Hematopoietic multipotent progenitor cell treated with erythropoietin and hydrocortisone succinate and interleukin-3 and kit ligand, for 15 days (in vitro differentiated cells): ENCODE data around the gene KCND3.

Experiments used
- DNase-seq: peaks from one replicate; pipeline ENCODE4 v3.0.0-alpha.2; 2015; ENCODE audit warnings: low spot score

The KCND3 gene

DNA sequence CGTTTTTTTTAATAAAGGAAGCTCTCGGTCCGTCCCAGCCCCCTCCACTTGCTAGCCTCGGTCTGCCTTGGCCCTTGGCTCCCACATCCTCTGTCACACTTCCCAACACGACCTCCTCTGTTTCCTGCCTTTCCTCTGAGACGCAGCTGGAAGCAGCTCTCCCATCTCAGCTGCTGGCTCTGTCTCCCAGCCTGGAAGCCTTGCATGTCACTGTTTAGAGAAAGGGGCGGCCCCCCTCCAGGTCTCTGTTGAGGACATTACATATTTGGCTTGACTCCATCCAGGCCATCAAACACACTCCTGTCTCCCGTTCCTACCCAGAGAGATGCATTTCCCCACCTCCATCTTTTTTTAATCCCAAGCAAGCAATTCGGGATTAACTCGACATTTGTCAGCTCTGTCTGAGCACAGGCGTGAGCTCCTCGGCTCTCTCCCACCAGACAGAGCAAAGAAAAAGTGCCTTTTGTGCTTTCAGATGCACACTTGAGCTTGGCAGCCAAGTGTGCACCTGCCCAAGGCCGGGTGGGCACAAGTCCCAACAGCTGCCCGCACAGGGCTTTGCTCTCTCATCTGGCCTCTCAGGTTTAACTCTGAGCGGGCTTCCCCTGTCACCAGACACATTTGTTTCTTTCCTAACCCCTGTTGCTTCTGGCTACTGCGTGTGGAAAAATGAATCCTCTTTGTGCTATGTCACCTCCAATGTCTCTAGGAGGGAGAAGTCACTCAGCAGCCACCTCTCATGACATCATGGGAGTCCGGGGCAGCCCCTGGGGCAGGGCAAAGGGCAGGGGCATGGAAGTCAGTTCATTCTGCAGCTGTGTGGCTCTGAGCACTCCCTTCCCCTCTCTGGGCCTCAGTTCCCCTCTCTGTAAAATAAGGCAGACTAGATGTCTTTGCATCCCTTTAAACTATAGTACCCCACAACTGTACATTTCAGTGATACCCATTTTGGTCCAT lies 108.3 kb downstream of the KCND3 start:
- DNase-seq = no peak

DNA sequence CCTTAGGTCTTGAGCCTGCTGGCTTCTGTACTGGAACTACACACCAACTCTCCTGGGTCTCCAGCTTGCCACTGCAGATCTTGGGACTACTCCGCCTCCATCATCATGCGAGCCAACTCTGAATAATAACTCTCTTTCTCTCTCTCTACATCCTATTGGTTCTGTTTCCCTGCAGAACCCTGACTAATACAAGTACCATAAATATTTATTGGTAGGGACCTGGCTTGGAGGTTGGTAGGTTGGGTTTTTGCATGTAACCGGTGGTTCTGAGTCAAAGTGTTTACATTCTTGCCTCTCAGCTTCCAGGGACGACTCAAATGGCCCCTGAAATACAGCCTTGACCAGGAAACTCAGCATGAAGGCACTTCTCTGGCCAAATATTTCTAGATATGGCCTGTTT lies 110.4 kb downstream of the KCND3 start:
- no peak for DNase-seq

DNA sequence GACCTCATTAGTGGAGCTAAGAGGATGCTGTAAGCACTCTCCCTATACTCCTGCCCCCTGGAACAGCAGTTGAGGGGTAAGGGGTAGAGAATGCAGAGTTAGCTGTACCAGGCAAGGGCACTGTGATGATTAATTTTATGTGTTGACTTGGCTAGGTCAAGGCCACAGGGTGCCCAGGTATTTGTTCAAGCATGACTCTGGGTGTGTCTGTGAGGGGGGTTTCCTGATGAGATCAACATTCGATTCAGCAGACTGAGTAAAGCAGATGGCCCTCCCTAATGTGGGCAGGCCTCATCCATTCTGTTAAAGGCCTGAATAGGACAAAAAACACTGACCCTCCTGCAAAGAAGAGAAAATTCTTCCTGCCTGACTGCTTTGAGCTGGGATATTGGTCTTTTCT lies 110.8 kb downstream of the KCND3 start:
- no peak for DNase-seq

DNA sequence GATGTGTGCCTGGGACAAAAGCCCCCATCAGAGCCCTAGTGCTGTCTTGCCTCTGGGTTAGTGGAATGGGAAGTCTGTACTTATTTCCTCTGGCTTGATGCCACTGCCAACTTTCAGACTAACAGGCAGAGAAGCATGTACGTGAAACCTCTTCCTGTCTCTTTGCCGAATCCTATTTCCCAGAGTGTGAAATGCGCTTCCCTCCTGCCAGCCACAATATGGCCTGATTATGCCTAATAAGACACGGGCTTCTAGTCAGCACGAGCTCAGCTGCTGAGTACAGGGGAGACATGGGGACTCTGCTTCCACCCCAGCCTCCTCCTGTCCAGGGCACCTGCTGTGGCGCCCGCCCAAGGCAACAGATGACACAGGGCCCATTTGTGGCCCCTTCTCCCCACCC lies 111.4 kb downstream of the KCND3 start:
- no peak for DNase-seq

DNA sequence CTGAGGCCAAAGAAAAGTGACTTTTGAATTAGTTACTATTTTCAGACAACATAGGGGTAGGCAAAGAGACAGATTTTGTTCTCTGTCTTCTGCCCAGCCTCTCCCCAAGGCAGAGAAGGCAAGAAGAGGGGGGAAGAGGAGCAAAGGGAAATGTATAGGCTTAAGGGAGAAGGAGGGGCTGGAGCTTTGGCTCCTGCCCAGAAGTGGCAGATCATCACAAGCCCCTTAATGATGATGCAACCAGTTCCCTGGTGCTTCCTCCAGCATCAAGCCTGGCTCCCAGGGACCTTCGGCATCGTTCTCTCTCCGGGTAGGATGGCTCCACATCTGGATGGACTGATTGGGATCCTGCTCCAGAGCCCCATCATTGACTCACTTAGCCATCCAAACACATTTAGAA lies 112.8 kb downstream of the KCND3 start:
- no peak for DNase-seq

DNA sequence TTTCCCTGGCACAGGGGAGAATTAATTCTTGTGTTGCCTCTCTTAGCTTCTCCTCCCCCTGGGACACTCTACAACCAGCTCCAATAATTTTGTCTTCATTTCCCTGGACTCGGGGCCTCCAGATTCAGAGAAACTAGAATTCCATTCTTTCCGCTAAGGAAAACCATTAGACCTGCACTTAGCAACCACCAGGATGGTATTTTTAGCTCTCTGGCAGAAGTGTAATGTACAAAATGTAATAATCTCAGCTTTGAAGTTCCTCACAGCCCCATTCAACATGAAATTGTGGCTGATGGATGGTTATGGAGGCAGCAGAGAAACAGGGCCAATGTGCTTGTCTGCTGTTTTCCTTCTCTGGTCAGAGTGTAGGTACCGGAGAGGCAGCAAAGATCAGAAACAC lies 113.8 kb downstream of the KCND3 start:
- DNase-seq = no peak

DNA sequence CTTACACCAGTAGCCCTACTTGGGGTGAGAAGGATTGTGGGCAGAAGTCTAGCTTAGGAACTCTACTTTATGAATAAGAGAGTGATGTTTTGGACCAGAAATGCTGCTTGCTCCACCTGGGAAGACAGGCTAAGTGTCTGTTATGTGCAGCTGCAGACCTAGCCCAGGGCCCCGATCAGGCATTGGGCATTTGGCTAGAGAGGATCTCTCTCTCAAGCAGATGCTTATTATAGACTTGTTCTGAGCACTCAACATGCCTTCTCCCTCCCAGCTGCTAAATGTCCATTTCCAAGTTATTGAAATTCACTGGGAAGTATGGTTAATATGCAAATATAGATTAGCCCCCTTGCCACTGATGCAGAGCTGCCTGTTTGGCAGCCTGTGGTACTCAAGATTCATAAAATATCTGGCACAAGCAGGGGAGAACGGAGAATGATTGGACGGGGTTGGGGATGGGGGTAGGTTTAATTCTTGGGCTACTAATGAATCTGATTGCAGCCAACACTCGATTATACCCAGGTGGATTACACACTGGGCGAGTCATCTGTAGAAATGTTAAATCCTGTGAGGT lies 115.9 kb downstream of the KCND3 start:
- no peak for DNase-seq

DNA sequence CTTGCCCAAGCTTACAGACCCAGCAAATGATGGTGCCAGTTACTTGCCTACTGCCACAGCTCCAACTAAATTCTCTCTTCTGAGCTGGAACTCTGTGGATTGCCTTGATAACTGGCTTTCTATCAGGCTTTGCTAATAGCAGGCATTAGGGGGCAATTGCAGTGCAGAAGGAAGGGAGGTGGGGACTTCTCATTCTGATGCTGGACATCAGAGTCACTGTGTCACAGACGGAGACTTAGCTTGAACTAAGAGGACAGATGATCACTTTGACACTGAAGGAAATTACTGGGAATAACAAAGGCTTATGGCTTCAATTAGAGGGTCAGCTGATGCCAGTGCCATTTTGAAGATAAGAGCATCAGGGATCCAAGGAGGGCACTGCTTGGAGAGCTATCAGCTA lies 119.3 kb downstream of the KCND3 start:
- no peak for DNase-seq

DNA sequence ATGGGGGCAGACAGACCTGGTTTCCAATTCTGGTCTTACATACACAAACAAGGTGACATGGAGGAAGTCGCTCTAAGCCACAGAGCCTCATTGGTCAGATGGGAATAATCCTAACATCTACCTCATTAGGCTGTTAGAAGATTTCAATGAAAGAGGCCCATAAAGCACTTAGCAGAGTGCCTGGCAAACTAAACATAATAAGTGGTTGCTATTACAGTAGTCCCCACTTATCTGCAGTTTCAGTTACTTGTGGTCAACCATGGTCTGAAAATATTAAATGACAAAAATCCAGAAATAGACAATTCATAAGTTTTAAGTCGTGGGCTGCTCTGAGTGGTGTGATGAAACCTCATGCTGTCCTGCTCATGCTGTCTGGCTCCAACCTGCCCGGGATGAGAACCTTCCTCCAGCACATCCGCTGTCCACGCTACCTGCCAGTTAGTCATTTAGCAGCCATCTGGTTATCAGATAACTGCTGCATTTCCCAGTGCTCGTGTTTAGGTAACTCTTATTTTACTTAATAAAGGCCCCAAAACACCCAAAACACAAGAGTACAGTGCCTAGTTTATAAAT lies 121.5 kb downstream of the KCND3 start:
- no peak for DNase-seq

DNA sequence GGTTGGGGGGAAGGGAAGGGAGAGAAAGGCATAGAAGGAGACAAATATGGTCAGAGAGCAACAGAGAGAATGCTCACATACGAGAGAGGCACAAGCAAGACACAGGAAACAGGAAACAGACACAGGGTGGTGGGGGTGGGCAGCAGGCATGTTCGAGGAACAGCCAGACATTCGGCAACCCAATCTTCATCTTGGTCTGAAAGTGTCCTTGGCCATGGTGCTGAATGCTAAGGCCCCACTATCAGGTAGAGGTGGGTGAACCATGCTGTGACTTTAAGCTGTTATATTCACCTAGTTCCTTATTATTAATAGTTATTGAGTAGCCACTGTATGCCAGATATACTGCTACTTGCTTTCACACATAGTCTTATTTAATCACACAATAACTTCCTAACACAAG lies 124.6 kb downstream of the KCND3 start:
- no peak for DNase-seq

DNA sequence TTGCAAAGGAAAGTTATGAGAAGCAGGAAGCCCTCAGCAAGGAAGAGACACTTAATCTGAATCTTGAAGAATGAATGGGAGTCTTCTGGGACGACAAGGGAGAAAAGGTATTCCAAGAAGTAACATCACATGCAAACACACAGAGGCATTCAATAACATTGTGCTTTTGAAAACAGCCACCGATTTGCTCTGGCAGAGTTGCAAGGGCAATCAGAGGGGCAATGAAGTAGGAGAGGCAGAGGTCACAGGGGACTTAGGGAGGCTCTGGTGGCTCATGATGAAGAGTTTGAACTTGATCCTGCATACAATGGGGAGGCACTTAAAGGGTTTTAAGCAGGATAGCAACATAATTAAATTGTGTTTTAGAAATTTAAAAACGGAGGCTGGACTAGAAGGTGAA lies 126.1 kb downstream of the KCND3 start:
- no peak for DNase-seq

DNA sequence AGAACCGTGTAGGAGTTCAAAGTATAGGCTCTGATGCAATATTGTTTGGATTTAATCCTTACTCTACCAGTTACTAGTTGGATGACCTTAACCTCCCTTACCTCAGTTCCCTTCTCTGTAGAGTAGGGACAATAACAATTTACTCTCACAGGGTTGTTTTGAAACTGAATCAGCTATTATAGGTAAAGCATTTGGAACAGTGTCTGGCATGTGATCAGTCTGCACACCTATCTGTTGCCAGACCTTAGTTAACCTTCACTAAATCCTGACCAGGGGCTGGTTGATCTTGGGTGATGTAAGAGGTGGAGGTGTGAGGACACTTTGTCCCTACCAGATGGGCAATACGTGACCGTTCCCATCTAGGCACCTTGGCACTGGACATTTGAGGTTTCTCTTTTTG lies 126.9 kb downstream of the KCND3 start:
- no peak for DNase-seq

DNA sequence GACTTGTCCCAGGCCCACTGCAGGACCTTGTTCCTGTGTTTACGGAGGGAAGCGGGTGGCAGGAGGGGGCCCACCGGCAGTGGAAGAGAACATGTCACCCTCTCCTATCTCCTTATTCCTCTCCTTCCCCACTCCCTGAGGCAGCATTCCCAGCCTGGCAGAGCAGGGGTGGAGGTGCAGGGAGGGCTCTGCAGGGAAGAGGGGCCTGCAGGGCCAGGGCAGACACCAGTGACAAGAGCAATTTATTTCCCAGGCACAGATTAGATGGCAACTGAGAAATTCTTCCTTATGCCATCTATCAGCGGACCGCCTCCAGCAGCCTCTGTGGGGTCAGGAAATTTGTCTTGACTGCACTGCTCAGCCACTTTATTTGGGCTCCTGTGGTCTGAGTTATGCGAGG lies 127.9 kb downstream of the KCND3 start:
- no peak for DNase-seq

DNA sequence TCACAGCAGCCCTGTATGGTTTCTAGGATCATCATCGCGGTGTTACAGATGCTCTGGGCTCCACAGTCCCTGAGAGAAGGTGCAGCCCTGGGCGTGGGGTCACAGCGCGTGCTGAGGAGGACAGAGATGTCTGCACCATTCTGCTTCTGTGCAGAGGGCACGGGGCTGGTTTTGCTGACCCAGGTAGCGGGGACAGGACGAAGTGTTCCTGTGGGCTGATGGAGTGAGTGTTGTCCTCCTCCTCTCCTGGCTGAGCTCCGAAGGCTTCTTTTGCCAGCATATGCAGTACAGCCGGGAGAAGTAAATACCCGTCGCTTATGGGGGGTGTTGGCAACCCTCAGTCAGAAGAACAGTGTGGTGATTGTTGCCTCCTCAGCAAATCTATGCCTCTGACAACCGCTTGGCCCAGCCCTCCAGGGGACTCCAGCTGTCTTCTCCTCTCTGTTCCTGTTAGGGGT lies 132.2 kb downstream of the KCND3 start:
- DNase-seq = no peak

DNA sequence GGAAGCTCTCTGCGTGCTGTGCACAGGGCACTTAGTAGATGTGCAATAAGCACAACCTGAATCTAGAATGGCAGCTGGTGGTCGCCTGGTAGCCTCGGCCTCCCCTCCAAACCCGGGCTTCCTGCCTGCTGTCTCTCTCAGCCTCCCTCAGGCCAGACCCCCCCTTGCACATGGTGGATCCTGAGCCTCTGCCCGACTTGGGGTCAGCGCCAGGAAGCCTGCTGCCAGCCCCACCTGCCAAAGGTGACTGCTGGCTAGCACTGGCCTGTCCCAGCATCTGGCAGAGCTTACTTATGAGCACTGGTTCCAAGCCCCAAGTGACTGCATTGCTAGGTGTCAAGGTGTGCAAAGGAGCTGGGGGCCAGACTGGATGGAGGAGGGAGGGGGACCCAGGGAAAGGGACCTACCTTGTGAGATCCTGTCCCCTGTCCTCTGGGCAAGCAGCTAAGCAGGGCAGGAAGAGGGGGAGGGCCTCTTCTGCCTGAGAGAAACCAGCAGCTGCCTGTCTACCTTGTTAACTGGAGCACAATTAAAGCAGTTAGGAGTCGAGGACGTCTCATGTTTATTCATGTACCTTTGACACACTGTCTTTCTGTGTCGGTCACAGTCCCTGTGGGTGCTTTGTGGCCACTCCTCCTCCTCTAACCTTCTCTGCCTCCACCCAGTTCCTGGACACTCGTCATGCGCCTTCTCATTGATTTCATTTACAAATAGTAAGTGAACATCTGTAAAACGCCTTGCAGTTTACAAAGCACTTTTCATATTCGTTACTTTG lies 132.9 kb downstream of the KCND3 start:
- no peak for DNase-seq

DNA sequence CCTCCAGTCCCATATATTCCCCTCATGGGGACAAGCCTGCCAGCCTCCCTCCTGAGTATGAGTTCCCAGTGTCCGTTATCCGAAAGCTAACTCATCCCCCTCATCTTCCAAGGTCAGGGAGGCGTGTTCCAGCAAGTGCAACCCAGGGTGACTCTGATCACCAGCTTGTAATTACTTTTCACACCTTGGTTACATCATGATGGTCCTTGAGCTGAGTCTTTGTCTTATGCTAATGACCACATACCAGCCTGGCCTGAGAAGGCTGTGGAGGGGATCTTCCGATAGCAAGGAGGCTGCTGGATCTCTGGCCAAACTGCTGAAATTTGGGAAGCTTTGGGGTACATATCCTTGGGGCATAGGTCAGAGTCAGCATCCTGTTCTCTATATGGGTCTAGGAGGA lies 134.2 kb downstream of the KCND3 start:
- no peak for DNase-seq

DNA sequence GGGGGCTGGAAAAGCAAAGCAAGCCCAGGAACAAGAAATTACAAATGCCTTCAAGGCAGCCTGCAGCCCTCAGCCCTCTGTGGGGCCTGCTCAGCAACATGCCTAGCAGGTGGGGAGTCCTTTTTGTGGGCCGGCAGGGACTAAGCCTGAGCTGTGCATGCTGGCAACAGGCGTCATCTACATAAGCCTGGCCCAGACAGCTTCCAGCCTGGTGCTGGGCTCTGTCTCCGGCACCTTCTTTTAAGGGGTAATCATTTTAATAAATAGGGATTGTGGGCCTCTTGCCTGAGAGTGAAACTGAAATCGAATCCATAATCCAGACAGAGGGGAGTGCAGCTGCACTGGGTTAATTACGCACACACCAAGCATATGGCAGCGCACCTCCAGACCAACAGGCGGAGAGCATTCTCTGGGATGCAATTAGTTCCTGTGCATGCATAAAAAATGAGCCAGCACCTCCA lies 137.2 kb downstream of the KCND3 start:
- no peak for DNase-seq

DNA sequence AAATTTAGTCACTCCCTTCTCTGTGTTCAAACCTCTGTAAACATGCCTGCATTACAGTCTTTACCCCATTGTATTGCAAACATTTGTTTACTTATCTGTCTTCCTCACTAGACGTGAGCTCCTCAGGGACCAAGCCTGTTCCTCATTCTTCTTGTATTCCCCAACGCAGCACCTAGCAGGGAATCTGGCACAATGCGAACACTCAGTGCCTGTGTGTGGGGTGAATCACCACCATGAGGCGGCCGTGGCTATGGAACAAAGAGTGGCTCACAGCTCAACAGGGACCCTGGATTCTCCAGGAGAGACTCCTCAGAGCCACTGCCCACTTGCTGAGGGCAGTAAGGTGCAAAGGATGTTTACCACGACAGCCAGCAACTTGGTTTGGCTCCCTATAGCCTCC lies 137.9 kb downstream of the KCND3 start:
- DNase-seq = no peak

DNA sequence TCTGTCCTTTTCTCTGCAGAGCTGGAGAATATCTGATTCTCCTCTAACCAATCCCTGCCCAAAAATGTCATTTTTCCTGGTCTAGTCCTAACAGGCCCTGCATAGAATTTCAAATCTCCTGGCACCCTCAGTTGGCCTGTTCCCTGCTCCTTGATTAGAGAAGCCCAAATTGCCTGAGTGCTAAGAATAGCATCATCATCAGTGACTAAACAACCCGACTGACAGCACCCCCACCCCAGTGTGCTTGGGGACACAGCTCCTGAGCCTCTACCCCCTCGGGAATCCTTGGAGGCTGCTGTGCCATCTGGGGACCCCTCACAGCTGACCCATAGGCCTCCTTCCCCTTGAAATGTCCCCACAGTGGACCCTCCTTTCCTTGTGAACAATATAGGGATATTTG lies 139.4 kb downstream of the KCND3 start:
- no peak for DNase-seq

DNA sequence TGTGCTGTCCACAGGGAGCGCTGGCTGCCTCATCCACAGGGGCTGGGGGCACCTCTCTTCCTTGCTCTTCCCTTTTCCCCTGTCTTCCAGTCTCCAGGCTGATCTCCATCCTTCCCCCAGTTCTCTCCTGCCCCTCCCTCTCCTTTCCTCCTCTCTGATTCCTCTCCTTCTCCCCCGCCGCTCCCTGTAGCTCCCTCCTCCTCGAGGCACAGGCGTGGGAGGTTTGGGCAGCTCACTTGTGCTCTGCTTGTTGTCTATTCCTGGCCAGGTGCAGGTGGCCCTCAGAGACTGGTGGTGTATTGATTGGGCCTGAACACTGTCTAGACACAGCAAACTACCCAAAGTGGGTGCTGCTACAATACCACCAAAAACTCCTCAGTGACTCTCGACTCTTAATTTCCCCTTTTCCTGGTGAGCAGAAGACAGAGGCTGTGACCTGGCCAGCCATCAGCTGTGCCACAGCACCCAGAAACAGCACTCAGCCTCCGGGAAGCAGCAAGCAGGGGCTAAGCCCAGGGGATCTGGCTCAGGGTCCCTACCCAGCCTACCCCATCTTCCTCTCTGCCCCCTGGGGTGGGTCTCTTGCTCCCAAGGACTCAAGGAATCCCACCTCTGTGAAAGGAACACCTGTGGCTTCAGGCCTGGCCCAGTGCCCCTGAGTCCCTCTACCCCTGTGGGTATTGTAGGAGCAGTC lies 140.5 kb downstream of the KCND3 start:
- no peak for DNase-seq

DNA sequence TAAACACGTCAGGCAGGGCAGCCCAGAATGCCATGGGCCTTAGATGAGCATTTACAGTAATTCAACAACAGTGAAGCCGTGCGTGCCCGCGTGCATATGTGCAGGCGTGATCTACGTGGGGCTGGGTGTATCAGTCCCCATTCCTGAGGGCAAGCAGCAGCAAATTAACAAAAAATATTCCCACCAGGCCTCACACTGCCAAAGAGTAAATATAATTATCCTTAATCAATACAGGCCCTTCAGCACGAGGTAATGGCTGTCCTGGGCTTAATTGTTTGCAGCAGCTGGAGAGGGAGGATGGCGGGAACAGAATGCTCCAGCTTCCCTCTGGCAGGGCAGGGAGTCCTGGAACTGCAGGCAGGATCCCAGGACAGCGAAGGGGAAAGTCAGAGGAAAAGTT lies 142.0 kb downstream of the KCND3 start:
- DNase-seq = no peak

DNA sequence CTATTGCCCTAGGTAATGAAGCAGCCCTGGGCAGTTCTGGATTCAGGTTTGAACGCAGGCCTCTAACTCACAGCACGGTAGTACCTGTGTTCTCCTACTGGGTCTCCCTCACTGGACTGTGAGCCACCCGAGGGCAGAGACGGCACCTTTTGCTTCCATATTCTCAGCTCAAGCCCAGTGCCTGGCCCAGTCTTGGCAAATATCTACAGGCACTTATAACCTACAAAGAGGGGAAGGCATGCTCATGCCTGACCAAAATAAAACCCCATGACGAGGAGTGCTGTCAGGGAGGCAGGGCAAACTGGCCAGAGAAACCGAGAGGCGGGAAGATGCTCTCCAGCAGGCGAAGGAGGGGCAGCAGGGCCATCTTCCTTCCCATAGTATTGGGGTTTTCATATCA lies 142.6 kb downstream of the KCND3 start:
- DNase-seq = no peak
